ENCODE measurements around the gene SPI1.

DNA sequence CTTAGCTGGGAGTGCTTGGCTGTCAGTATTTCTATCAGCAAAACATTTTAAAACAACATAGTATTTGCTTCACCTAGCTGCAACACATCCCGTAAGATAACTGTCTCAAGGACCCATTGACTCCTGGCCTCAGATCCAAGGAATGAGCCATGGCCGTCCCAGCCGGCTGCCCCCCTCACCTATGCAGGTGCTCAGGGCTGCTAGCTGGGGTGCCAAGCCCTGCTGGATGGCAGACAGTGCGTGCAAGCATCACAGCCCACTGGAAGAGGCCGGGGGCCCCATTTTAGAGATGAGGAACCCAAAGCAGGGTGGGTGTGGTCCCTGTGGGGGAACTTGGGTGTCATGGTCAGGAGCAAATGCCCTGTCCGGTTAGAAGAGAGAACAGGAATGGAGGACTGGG lies 39.4 kb upstream of the SPI1 start:
- no peak for TF ChIP-seq POLR2AphosphoS5 (IDR thresholded peaks at IDR 0.05)
- TF ChIP-seq, protein P1, sequence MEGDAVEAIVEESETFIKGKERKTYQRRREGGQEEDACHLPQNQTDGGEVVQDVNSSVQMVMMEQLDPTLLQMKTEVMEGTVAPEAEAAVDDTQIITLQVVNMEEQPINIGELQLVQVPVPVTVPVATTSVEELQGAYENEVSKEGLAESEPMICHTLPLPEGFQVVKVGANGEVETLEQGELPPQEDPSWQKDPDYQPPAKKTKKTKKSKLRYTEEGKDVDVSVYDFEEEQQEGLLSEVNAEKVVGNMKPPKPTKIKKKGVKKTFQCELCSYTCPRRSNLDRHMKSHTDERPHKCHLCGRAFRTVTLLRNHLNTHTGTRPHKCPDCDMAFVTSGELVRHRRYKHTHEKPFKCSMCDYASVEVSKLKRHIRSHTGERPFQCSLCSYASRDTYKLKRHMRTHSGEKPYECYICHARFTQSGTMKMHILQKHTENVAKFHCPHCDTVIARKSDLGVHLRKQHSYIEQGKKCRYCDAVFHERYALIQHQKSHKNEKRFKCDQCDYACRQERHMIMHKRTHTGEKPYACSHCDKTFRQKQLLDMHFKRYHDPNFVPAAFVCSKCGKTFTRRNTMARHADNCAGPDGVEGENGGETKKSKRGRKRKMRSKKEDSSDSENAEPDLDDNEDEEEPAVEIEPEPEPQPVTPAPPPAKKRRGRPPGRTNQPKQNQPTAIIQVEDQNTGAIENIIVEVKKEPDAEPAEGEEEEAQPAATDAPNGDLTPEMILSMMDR (IDR thresholded peaks at IDR 0.05): no peak
- TF ChIP-seq POLR2A (IDR thresholded peaks at IDR 0.05): no peak

All from breast epithelium (tissue), 3 donors.